NCI-H524 treated with DMSO at 0.1 percent for 48 hours (cell line): ENCODE data around the gene CDK14.

Experiments used
- DNase-seq: peaks from one replicate; lab custom pipeline; 2025; lab: John Stamatoyannopoulos, UW

CDK14 gene

GRCh38 chr7:90678986-90679385 is 82.9 kb downstream of the CDK14 start:
- DNase-seq = peak; percentile 3

GRCh38 chr7:90680484-90680883 is 84.4 kb downstream of the CDK14 start:
- no peak for DNase-seq

- DNase-seq = peak; percentile 3
Observed at GRCh38 chr7:90681336-90682022, 85.4 kb downstream of the CDK14 start.

GRCh38 chr7:90686146-90686545 is 90.0 kb downstream of the CDK14 start:
- DNase-seq = no peak

GRCh38 chr7:90688810-90689209 is 92.7 kb downstream of the CDK14 start:
- DNase-seq = no peak

GRCh38 chr7:90689260-90689659 is 93.1 kb downstream of the CDK14 start:
- no peak for DNase-seq

- DNase-seq = no peak
Observed at GRCh38 chr7:90690159-90690858, 94.2 kb downstream of the CDK14 start.

- no peak for DNase-seq
Observed at GRCh38 chr7:90692396-90692795, 96.3 kb downstream of the CDK14 start.

- DNase-seq = no peak
Observed at GRCh38 chr7:90692947-90693346, 96.8 kb downstream of the CDK14 start.

- DNase-seq = no peak
Observed at GRCh38 chr7:90693939-90694338, 97.8 kb downstream of the CDK14 start.

- DNase-seq = no peak
Observed at GRCh38 chr7:90698616-90699015, 102.5 kb downstream of the CDK14 start.

GRCh38 chr7:90701021-90701420 is 104.9 kb downstream of the CDK14 start:
- no peak for DNase-seq

GRCh38 chr7:90701771-90702170 is 105.7 kb downstream of the CDK14 start:
- DNase-seq = no peak

- DNase-seq = no peak
Observed at GRCh38 chr7:90705391-90706071, 109.4 kb downstream of the CDK14 start.

GRCh38 chr7:90706072-90706716 is 110.1 kb downstream of the CDK14 start:
- DNase-seq = no peak

- peak; percentile 12 for DNase-seq
Observed at GRCh38 chr7:90708841-90709317, 112.8 kb downstream of the CDK14 start.

GRCh38 chr7:90709501-90710465 is 113.7 kb downstream of the CDK14 start:
- DNase-seq = no peak

- DNase-seq = no peak
Observed at GRCh38 chr7:90710466-90710850, 114.3 kb downstream of the CDK14 start.

- DNase-seq = no peak
Observed at GRCh38 chr7:90713628-90714027, 117.5 kb downstream of the CDK14 start.

GRCh38 chr7:90715067-90715466 is 118.9 kb downstream of the CDK14 start:
- DNase-seq = no peak
